Right lobe of liver (tissue), 6 donors: ENCODE measurements around the gene LMNTD2. TPM values are rescaled to one million over a fixed set of nuclear protein-coding genes. Genes with fewer than 3 reads are reported as not detected.
A peak's percentile ranks its signal among the peaks of the same experiment; 100 is the strongest.
"Not testable (repeated sequence)": the region's sequence is repeated elsewhere in the genome, so short reads cannot be mapped to it uniquely, and the experiment has no call there.

ENCODE experiments used
- ATAC-seq, 4 donors: fragments of 200-7000 bp; cut with Tn5 transposase; one replicate each; pipeline ENCODE4 v1.9.1; 2020; ENCODE audit warnings: mild to moderate bottlenecking in 4 of 4, moderate library complexity in 4 of 4
- DNase-seq, 3 donors: peaks; one replicate each; pipeline ENCODE4 v3.0.0-alpha.2; 2020
- H3K27ac ChIP-seq, 3 donors: fragments of 200-600 bp; one replicate each; pipeline ENCODE4 v1.8.0; 2022
- H3K27me3 ChIP-seq, 2 donors: fragments of 200-600 bp; one replicate each; pipeline ENCODE4 v1.8.0; 2022
- H3K36me3 ChIP-seq, 4 donors: fragments of 200-600 bp; sonication (generic) in 1 of 4; one replicate each; pipeline versions ENCODE4 v1.5.1 to v1.8.0; 2017 to 2022; ENCODE audit warnings: control low read depth in 1 of 4
- H3K4me1 ChIP-seq, 4 donors: fragments of 200-600 bp; sonication (generic) in 1 of 4; one replicate each; pipeline versions ENCODE4 v1.5.1 to v1.8.0; 2017 to 2022; ENCODE audit warnings: control low read depth in 1 of 4
- H3K4me3 ChIP-seq, 3 donors: fragments of 200-600 bp; one replicate each; pipeline ENCODE4 v1.8.0; 2022
- H3K9me3 ChIP-seq, 4 donors: fragments of 200-600 bp; sonication (generic) in 1 of 4; one replicate each; pipeline versions ENCODE4 v1.5.1 to v1.8.0; 2017 to 2022; ENCODE audit warnings: control low read depth in 1 of 4
- CTCF ChIP-seq, 4 donors: fragments of 200-600 bp in 3 of 4; fragments of 450-650 bp in 1 of 4; IDR thresholded peaks; one replicate each; pipeline versions ENCODE4 v1.5.1 to v1.8.0; 2016 to 2022; ENCODE audit warnings: antibody characterized with exemption in 4 of 4, mild to moderate bottlenecking in 2 of 4
- POLR2A ChIP-seq: fragments of 450-650 bp; IDR thresholded peaks from one replicate; pipeline ENCODE4 v1.6.1; 2017; ENCODE audit warnings: antibody characterized with exemption, mild to moderate bottlenecking
- WGBS: methylation state at CpG from one replicate; pipeline ENCODE4 v1.1.6; 2018; ENCODE audit warnings: low coverage, low lambda C conversion rate; ENCODE audit not compliant: insufficient coverage; ENCODE audit errors: missing lambda C conversion rate; 5-methylcytosine and 5-hydroxymethylcytosine counted together
- intact Hi-C, 2 donors: fragments of 100-400 bp; cut with DNase I; formaldehyde crosslinking; loops; one replicate each; pipeline versions ENCODE4 v1.11.2 to v1.14.1; 2022
- total RNA-seq, 6 experiments: library from RNA; depleted of rRNA in 2 of 6; stranded (reverse); fragments of >200 nt in 2 of 6; fragmentation: NEBNext Ultra II Directional in 3 of 6; extraction: Animal tissue kit (Norgen Biotek cat#: 25700) in 3 of 6; gene quantifications; one replicate each; pipeline versions ENCODE4 v1.1.0 to v1.2.4, GENCODE V29; 2016 to 2023
- donor health status: DM: no; HTN: yes; CAD: no.
- donor health status: DM: no; HTN: no; CAD: no.
- donor health status: DM: no; HTN: no; CAD: no.
- donor health status: DM: no; HTN: yes; CAD: no.
- donor health status: DM: no; HTN: yes; CAD: no.

LMNTD2 gene
- total RNA-seq, 6 experiments from 2014 or later: 4.7 to 14.7 (median 7.9) TPM

- H3K4me1 ChIP-seq: peaks cover 2 to 54% (median 20%) of the 10 kb centered on the region in 4 donors
- DNase-seq: no peak
Observed at GRCh38 chr11:575313-575995, 14.9 kb upstream of the LMNTD2 start.

GRCh38 chr11:574632-575312, 14.2 kb upstream of the LMNTD2 start:
- Histone ChIP-seq H3K36me3 (no peaks in the 10 kb centered on the region), H3K4me1 (peaks cover 2 to 48% (median 16%) of the 10 kb centered on the region in 4 donors), H3K27ac (no peak overlapping the region), H3K4me3 (peak overlapping the region; percentile 71 to 76 (median 74)), H3K9me3 (no peaks in the 10 kb centered on the region), H3K27me3 (no peaks in the 10 kb centered on the region)
- DNase-seq: no peak
- 35% methylated on average over 12 of the region's 25 CpGs for WGBS
- TF ChIP-seq POLR2A: no peak
- no peak for TF ChIP-seq CTCF (IDR thresholded peaks at IDR 0.05)
- intact Hi-C loops: no loop called here
- ATAC-seq: no peak

More at GRCh38 chr11:575313-575995, 14.9 kb upstream of the LMNTD2 start:
- TF ChIP-seq CTCF (IDR thresholded peaks at IDR 0.05): no peak
- TF ChIP-seq POLR2A: peak; percentile 24
- 0% methylated on average over 8 of the region's 81 CpGs for WGBS
- intact Hi-C loops: no loop called here
- Histone ChIP-seq H3K27me3 (no peaks in the 10 kb centered on the region), H3K36me3 (no peaks in the 10 kb centered on the region), H3K4me3 (peak overlapping the region; percentile 71 to 76 (median 74)), H3K27ac (peak overlapping the region in 1 of 3 donors; percentile 25), H3K9me3 (no peaks in the 10 kb centered on the region)
- ATAC-seq: peak in 2 of 4 donors; percentile 64 to 74

GRCh38 chr11:574031-574570, 13.6 kb upstream of the LMNTD2 start:
- H3K4me1 ChIP-seq: peaks cover 2 to 48% (median 13%) of the 10 kb centered on the region in 4 donors
- intact Hi-C loops, H3K4me3 ChIP-seq, DNase-seq, H3K27ac ChIP-seq, H3K27me3 ChIP-seq, H3K36me3 ChIP-seq, H3K9me3 ChIP-seq, ATAC-seq: not testable (repeated sequence)
- 57% methylated on average over 11 of the region's 14 CpGs for WGBS

- Histone ChIP-seq H3K4me1 (peaks cover 2 to 42% (median 9%) of the 10 kb centered on the region in 4 donors), H3K27ac (no peak overlapping the region), H3K4me3 (no peak overlapping the region), H3K27me3 (no peaks in the 10 kb centered on the region), H3K36me3 (no peaks in the 10 kb centered on the region), H3K9me3 (no peaks in the 10 kb centered on the region)
- DNase-seq (peak in 2 of 3 donors; percentile 59 to 79), ATAC-seq (no peak)
- intact Hi-C loops: no loop called here
- WGBS: 63% methylated on average over 4 of the region's 16 CpGs
- TF ChIP-seq POLR2A (no peak), CTCF (IDR thresholded peaks at IDR 0.05) (no peak)
Observed at GRCh38 chr11:573146-573759, 12.7 kb upstream of the LMNTD2 start.
